GM21529 (cell line): ENCODE measurements around the gene FARS2.

Source experiments
- ATAC-seq: cut with Tn5 transposase; IDR thresholded peaks from one replicate; pipeline ENCODE4 v1.9.1; 2021; ENCODE audit not compliant: unreplicated experiment

Gene FARS2

GRCh38 chr6:5817869-5818268 lies 556.6 kb downstream of the FARS2 start:
- no peak for ATAC-seq

GRCh38 chr6:5818959-5819358 lies 557.6 kb downstream of the FARS2 start:
- ATAC-seq, result no peak
